ENCODE results near the gene LIN28B. TPM values are rescaled to one million over a fixed set of nuclear protein-coding genes. Genes with fewer than 3 reads are reported as not detected.
"Not testable (repeated sequence)": the region's sequence is repeated elsewhere in the genome, so short reads cannot be mapped to it uniquely, and the experiment has no call there.

The LIN28B gene
- total RNA-seq, 2 experiments from 2014 or later: not detected

DNA sequence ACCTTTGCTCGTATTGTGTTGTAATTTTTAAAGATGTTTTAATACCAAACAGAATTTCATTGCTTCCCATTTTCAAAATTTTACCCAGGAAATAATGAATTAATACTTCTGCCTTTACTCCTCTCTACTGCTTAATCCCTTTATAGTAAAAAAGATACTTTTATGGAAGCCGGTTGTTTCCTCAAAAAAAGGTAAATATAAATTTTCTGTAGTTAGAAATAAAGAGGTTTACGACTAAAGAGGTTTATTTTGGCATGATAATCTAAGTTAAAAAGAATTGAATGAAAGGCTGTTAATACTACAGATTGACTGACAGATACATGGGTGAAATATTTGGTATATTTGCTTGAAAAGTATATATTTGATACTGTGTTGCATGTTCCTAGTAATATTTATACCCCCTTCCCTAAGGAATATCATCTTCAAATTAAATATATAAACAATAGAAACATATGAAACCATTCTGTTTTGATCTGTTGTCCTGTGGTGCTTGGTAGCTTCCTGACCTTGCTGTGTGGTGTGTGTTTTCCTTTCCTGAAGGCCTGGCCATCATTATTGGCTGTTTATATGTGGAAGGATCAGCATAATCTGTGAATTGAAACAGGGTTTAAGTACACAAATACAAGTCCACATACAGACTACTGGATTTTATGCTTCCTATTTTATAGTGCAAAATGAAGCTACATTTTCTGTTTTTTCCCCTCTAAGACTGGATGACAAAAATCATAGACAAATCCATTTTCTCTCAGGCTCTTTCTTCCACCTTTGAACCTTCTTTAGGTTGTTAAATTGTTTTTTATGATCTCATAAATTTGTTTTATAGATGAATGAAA is 2.3 kb downstream of the LIN28B start:
- CTCF ChIA-PET: no interaction called here
- Mint-ChIP-seq H3K36me3 (ENCODE audit: low read depth) (no peaks in the 10 kb centered on the region), H3K4me1 (ENCODE audit: low read depth) (peaks cover 12% of the 10 kb centered on the region), H3K4me3 (no peak overlapping the region), H3K27ac (no peak overlapping the region), H3K27me3 (ENCODE audit: low read depth) (peaks cover 41% of the 10 kb centered on the region), H3K9me3 (ENCODE audit: insufficient read depth) (peaks cover 4% of the 10 kb centered on the region)
- POLR2A ChIA-PET: no interaction called here
- ATAC-seq: no peak
- no peak for DNase-seq

DNA sequence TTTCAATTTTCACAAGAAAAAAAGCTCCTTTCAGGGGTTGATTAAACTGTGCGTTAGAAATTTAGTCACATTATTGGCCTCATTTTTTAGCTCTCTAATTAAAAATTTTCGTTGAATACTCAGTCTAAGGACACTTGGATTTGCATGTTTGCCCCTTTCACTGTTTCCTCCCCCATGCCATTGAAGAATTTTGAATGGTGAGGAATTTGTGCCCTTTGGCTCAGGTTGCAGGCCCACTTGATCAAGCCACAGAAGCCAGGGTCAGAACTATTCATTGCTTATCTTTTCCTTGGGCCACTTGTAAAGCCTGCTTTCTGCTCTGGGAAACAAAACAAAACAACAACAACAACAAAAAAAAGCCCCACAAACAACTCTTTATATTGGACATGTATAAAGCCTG is 12.2 kb downstream of the LIN28B start:
- Mint-ChIP-seq H3K27me3 (ENCODE audit: low read depth) (no peaks in the 10 kb centered on the region), H3K36me3 (ENCODE audit: low read depth) (no peaks in the 10 kb centered on the region), H3K27ac (no peak overlapping the region), H3K9me3 (ENCODE audit: insufficient read depth) (no peaks in the 10 kb centered on the region), H3K4me1 (ENCODE audit: low read depth) (no peaks in the 10 kb centered on the region), H3K4me3 (no peak overlapping the region)
- ChIA-PET CTCF (no interaction called here), POLR2A (no interaction called here)
- no peak for ATAC-seq
- no peak for DNase-seq

DNA sequence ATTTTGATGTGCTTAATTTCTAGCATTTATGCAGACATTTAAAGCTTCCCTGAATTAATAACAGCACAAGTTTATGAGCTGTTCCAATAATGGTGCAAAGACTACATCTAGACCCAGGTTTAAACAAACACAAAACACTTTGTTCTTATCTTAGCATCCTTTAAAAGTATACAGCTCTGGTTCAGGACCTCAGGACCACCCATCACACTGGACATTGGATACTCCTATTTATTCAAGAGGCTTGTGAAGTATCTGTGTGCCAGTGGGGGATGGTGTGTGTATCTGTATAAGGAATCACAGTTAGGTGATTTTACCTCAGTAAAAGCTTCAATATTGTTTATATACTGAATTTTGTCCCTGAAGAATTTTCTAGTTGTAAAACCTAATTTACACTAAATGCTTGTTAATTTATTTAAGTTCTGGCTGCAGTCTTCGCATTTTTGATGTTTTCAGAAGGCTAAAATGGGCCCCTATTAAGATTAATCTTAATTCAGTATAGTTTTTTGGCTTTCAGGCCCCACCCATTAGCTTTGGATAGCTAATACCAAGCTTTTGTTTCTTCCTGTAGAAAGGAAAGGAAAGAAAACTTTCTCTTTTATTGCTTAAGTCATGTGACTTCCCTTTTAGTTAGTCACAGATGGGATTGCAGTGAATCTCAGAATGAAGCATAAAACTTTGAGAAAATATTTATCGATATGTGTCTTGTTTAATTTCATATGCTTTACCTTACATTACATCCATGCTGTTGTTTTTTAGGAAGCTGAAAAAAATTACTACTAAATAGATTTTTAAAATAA is 13.1 kb downstream of the LIN28B start:
- no peak for DNase-seq
- H3K36me3 Mint-ChIP-seq (ENCODE audit: low read depth): no peaks in the 10 kb centered on the region
- POLR2A ChIA-PET: no interaction called here
- H3K9me3 Mint-ChIP-seq (ENCODE audit: insufficient read depth): no peaks in the 10 kb centered on the region
- ATAC-seq: no peak
- no peaks in the 10 kb centered on the region for H3K27me3 Mint-ChIP-seq (ENCODE audit: low read depth)
- H3K4me3 Mint-ChIP-seq: no peak overlapping the region
- CTCF ChIA-PET: no interaction called here
- H3K27ac Mint-ChIP-seq: no peak overlapping the region
- no peaks in the 10 kb centered on the region for H3K4me1 Mint-ChIP-seq (ENCODE audit: low read depth)

DNA sequence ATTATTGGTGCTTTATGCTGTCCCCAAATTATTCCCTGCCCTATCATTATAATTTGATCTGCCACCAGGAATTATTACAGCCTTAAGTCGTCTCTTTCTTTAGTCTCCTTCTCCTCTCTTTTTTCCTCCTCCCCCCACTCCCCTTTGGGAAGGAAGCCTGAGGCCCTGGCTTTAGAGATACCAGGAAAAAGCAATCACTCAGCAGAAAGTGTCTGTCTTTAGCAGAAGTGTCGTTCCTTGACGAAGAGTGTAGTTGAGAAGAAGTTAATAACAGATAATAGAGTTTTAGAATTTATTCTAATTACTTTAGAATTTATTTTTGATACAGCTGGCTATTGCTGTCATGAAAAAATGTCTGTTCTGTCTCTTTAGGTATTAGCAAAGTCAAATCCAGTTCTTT is 16.5 kb downstream of the LIN28B start:
- POLR2A ChIA-PET: no interaction called here
- peaks cover 2% of the 10 kb centered on the region for H3K27me3 Mint-ChIP-seq (ENCODE audit: low read depth)
- no peaks in the 10 kb centered on the region for H3K4me1 Mint-ChIP-seq (ENCODE audit: low read depth)
- H3K36me3 Mint-ChIP-seq (ENCODE audit: low read depth): no peaks in the 10 kb centered on the region
- no peak for ATAC-seq
- CTCF ChIA-PET: no interaction called here
- no peak overlapping the region for H3K4me3 Mint-ChIP-seq
- no peaks in the 10 kb centered on the region for H3K9me3 Mint-ChIP-seq (ENCODE audit: insufficient read depth)
- DNase-seq: no peak
- no peak overlapping the region for H3K27ac Mint-ChIP-seq

DNA sequence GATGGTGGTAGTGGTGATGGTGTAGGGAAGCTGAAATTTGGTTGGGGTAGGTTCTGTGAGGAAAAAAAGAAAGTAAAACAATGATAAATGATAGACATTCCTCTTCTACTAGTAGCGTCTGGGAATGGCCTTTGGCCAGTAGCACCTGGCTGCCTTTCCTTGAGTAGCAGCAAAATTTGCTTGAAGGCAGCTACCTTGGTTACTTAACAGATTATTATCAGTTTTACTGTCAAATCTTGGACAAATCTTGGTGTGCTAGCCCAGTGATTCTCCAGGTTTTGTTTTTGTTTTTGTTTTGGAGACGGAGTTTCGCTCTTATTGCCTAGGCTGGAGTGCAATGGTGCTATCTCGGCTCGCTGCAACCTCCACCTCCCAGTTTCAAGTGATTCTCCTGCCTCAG is 26.4 kb downstream of the LIN28B start:
- H3K4me1 Mint-ChIP-seq (ENCODE audit: low read depth): no peaks in the 10 kb centered on the region
- H3K9me3 Mint-ChIP-seq (ENCODE audit: insufficient read depth): no peaks in the 10 kb centered on the region
- ChIA-PET CTCF (no interaction called here), POLR2A (no interaction called here)
- H3K4me3 Mint-ChIP-seq: no peak overlapping the region
- no peak for DNase-seq
- H3K27ac Mint-ChIP-seq: no peak overlapping the region
- H3K27me3 Mint-ChIP-seq (ENCODE audit: low read depth): peaks cover 6% of the 10 kb centered on the region
- ATAC-seq: no peak
- H3K36me3 Mint-ChIP-seq (ENCODE audit: low read depth): no peaks in the 10 kb centered on the region

DNA sequence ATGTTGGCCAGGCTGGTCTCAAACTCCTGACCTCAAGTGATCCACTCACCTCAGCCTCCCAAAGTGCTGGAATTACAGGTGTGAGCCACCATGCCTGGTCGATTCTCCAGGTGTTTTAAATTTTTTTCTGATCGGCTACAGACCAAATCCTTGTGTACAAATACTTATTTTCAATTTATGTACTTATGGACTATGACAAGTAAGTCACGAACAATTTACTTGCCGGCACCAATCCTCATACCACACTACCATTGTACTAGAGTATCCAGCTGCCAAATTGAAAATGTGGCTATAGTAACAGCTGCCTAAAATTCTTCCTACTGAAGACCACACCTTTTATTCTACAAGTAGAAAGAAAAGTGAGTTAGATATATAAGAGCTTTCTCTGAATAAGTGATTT is 26.9 kb downstream of the LIN28B start:
- Mint-ChIP-seq H3K36me3 (ENCODE audit: low read depth) (no peaks in the 10 kb centered on the region), H3K27ac (no peak overlapping the region), H3K27me3 (ENCODE audit: low read depth) (peaks cover 5% of the 10 kb centered on the region), H3K9me3 (ENCODE audit: insufficient read depth) (no peaks in the 10 kb centered on the region), H3K4me1 (ENCODE audit: low read depth) (no peaks in the 10 kb centered on the region), H3K4me3 (no peak overlapping the region)
- ChIA-PET POLR2A (no interaction called here), CTCF (no interaction called here)
- ATAC-seq: no peak
- no peak for DNase-seq

DNA sequence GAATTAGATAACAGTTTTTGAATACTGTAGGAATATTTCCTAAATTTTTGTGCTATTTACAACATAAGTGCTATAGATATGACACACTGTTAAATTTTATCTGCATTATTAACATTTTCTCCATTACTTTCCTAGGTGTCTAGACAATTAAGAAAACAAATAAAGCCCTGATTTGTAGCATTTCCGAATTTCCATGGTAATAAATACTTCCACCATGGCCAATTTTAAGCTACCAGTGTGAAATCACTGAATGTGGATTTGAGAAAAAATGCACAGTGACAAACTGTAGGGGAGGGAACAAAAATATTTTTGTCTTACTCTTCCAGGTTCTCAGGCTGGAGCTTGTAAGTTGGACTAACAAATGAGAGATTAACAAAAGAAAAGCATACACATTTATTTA is 27.9 kb downstream of the LIN28B start:
- H3K36me3 Mint-ChIP-seq (ENCODE audit: low read depth): no peaks in the 10 kb centered on the region
- CTCF ChIA-PET: no interaction called here
- peaks cover 4% of the 10 kb centered on the region for H3K27me3 Mint-ChIP-seq (ENCODE audit: low read depth)
- H3K27ac Mint-ChIP-seq: no peak overlapping the region
- no peak for DNase-seq
- no peaks in the 10 kb centered on the region for H3K4me1 Mint-ChIP-seq (ENCODE audit: low read depth)
- H3K4me3 Mint-ChIP-seq: no peak overlapping the region
- no peaks in the 10 kb centered on the region for H3K9me3 Mint-ChIP-seq (ENCODE audit: insufficient read depth)
- POLR2A ChIA-PET: interaction anchor here (0.6 kb wide), 1 partner anchor 1032 kb away, joined by 3 read pairs; no protein-coding TSS in a partner anchor
- no peak for ATAC-seq

DNA sequence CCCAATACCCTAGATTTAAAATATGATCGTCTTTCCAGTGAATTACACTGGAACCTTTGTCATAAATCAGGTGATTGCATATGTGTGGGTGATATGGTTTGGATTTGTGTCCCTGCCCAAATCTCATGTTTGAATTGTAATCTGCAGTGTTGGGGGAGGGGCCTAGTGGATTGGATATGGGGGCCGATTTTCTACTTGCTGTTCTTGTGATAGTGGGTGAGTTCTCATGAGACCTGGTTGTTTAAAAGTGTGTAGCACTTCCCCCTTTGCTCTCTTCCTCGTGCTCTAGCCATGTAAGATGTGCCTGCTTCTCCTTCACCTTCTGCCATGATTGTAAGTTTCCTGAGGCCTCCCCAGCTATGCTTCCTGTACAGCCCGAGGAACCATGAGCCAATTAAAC is 29.0 kb downstream of the LIN28B start:
- ATAC-seq; H3K27ac Mint-ChIP-seq; H3K27me3 Mint-ChIP-seq (ENCODE audit: low read depth); CTCF ChIA-PET; DNase-seq; H3K4me3 Mint-ChIP-seq; H3K4me1 Mint-ChIP-seq (ENCODE audit: low read depth); H3K36me3 Mint-ChIP-seq (ENCODE audit: low read depth); H3K9me3 Mint-ChIP-seq (ENCODE audit: insufficient read depth); POLR2A ChIA-PET: not testable (repeated sequence)

DNA sequence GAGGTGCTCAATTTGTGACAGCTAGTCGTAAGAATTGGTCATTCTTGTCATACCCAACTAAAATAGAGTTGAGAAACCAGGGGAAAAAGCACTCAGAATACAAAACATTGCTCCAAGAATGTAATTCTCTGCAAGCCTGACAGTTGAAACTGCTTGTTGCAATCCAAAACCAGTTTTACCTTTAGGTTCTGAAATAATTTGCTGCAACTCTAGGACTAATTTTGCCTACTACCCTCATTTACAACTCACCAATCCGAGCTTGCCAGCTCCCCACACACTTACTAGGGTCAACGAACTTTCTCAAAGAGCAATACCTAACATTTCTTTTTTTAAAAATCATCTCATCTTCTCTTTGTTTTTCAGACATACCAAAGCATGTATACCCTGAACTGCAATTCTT is 29.7 kb downstream of the LIN28B start:
- ChIA-PET POLR2A (no interaction called here), CTCF (no interaction called here)
- Mint-ChIP-seq H3K36me3 (ENCODE audit: low read depth) (no peaks in the 10 kb centered on the region), H3K4me3 (no peak overlapping the region), H3K9me3 (ENCODE audit: insufficient read depth) (no peaks in the 10 kb centered on the region), H3K4me1 (ENCODE audit: low read depth) (no peaks in the 10 kb centered on the region), H3K27ac (no peak overlapping the region), H3K27me3 (ENCODE audit: low read depth) (no peaks in the 10 kb centered on the region)
- ATAC-seq: no peak
- no peak for DNase-seq

DNA sequence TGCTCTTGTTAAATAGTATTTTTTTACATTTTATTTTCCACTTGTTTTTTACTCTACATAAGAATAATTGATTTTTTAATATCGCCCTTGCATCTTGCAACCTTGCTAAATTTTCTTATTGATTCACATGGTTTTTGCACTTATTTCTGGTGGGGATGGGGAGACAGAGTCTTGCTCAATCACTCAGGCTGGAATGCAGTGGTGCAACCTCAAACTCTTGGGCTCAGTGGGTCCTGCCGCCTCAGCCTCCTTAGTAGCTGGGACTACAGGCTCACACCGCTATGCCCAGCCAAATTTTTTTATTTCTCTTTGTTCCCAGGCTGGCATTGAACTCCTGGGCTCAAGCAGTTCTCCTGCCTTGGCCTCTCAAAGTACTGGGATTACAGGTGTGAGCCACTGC is 30.3 kb downstream of the LIN28B start:
- Mint-ChIP-seq H3K36me3 (ENCODE audit: low read depth) (no peaks in the 10 kb centered on the region), H3K27ac (no peak overlapping the region), H3K9me3 (ENCODE audit: insufficient read depth) (no peaks in the 10 kb centered on the region), H3K27me3 (ENCODE audit: low read depth) (no peaks in the 10 kb centered on the region), H3K4me1 (ENCODE audit: low read depth) (no peaks in the 10 kb centered on the region), H3K4me3 (no peak overlapping the region)
- DNase-seq: no peak
- ChIA-PET POLR2A (no interaction called here), CTCF (no interaction called here)
- no peak for ATAC-seq

DNA sequence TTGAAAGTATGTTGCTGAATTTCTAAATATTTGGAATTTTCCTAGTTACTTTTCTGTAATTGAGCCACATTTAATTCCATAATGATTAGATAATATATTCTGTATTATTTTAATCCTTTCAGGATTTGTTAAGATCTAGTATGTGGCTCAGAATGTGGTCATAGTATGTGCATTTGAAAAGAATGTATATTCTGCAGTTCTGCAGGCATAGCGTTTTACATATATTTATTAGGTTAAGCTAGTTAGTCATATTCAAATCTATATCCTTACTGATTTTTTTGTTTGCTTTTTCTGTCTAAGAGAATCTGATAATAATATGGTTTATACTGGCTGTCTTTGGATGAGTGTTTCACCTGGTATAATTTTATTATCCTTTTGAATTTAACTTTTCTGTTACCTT is 33.2 kb downstream of the LIN28B start:
- H3K9me3 Mint-ChIP-seq (ENCODE audit: insufficient read depth): no peaks in the 10 kb centered on the region
- no peaks in the 10 kb centered on the region for H3K27me3 Mint-ChIP-seq (ENCODE audit: low read depth)
- ChIA-PET CTCF (no interaction called here), POLR2A (no interaction called here)
- no peaks in the 10 kb centered on the region for H3K36me3 Mint-ChIP-seq (ENCODE audit: low read depth)
- no peak overlapping the region for H3K27ac Mint-ChIP-seq
- ATAC-seq (no peak), DNase-seq (no peak)
- H3K4me1 Mint-ChIP-seq (ENCODE audit: low read depth): no peaks in the 10 kb centered on the region
- no peak overlapping the region for H3K4me3 Mint-ChIP-seq

DNA sequence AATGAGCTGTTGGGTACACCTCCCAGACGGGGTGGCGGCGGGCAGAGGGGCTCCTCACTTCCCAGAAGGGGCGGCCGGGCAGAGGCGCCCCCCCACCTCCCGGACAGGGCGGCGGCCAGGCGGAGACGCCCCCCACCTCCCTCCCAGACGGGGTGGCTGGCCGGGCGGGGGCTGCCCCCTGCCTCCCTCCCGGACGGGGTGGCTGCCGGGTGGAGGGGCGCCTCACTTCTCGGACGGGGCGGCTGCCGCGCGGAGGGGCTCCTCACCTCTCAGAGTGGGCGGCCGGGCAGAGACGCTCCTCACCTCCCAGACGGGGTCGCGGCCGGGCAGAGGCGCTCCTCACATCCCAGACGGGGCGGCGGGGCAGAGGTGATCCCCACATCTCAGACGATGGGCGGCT is 34.2 kb downstream of the LIN28B start:
- DNase-seq; POLR2A ChIA-PET; H3K36me3 Mint-ChIP-seq (ENCODE audit: low read depth); H3K4me1 Mint-ChIP-seq (ENCODE audit: low read depth); H3K9me3 Mint-ChIP-seq (ENCODE audit: insufficient read depth); ATAC-seq; H3K4me3 Mint-ChIP-seq; CTCF ChIA-PET; H3K27ac Mint-ChIP-seq; H3K27me3 Mint-ChIP-seq (ENCODE audit: low read depth): not testable (repeated sequence)
